Vagina (tissue), 2 donors: ENCODE results near the gene RBKS. TPM values are rescaled to one million over a fixed set of nuclear protein-coding genes. Genes with fewer than 3 reads are reported as not detected.

Experiments
- DNase-seq, 2 donors: peaks; one replicate each; pipeline ENCODE4 v3.0.0-alpha.2; 2017; ENCODE audit errors: extremely low spot score in 2 of 2
- H3K27ac ChIP-seq: fragments of 200-600 bp; sonication (generic); one replicate; pipeline ENCODE4 v1.5.1; 2019
- H3K27me3 ChIP-seq: fragments of 200-600 bp; sonication (generic); one replicate; pipeline ENCODE4 v1.5.1; 2019
- H3K36me3 ChIP-seq, 2 donors: fragments of 200-600 bp; sonication (generic); one replicate each; pipeline ENCODE4 v1.5.1; 2017 to 2019
- H3K4me1 ChIP-seq: fragments of 200-600 bp; sonication (generic); one replicate; pipeline ENCODE4 v1.5.1; 2019
- H3K4me3 ChIP-seq, 2 donors: fragments of 200-600 bp; sonication (generic); 1 replicate in 1 of 2; 2 replicates in 1 of 2; pipeline ENCODE4 v1.5.1; 2016 to 2019
- H3K9me3 ChIP-seq: fragments of 200-600 bp; sonication (generic); one replicate; pipeline ENCODE4 v1.5.1; 2019
- POLR2A ChIP-seq, 2 donors: fragments of 450-650 bp; IDR thresholded peaks; one replicate each; pipeline ENCODE4 v1.6.1; 2017; ENCODE audit warnings: antibody characterized with exemption in 2 of 2, mild to moderate bottlenecking in 2 of 2, moderate library complexity in 2 of 2
- POLR2AphosphoS5 ChIP-seq, 2 donors: sonication (generic); formaldehyde crosslinking; IDR thresholded peaks; one replicate each; pipeline ENCODE4 v1.9.0; 2017; ENCODE audit warnings: antibody characterized with exemption in 2 of 2, mild to moderate bottlenecking in 2 of 2, low read depth in 1 of 2; ENCODE audit not compliant: insufficient read depth in 1 of 2
- intact Hi-C: fragments of 100-400 bp; cut with DNase I; formaldehyde crosslinking; loops from one replicate; pipeline ENCODE4 v1.15.1; 2023
- total RNA-seq: library from RNA; depleted of rRNA; stranded (reverse); fragments of >200 nt; gene quantifications from one replicate; pipeline ENCODE4 v1.2.3, GENCODE V29; 2016
- TF ChIP-seq, protein P1 (sequence below), 3 experiments: fragments of 450-650 bp in 2 of 3; fragments of 200-600 bp in 1 of 3; sonication (generic) in 1 of 3; IDR thresholded peaks; one replicate each; pipeline ENCODE4 v1.5.1; 2017 to 2019; ENCODE audit warnings: antibody characterized with exemption in 3 of 3, mild to moderate bottlenecking in 2 of 3, moderate library complexity in 2 of 3

The RBKS gene
- total RNA-seq, 1 donor from 2014 or later = 2.2 TPM

DNA sequence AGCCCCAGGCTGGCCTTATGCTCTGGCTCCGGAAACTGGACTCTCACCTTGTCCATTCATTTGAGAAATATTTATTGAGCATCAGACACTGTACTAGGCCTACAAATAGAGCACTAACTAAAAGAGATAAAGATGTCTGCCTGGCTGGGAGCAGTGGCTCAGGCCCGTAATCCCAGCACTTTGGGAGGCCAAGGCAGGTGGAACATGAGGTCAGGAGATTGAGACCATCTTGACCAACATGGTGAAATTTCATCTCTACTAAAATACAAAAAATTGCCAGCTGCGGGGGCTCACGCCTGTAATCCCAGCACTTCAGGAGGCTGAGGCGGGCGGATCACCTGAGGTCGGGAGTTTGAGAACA lies 126.3 kb downstream of the RBKS start:
- Histone ChIP-seq H3K36me3 (no peaks in the 10 kb centered on the region), H3K27ac (no peak overlapping the region), H3K4me3 (no peak overlapping the region), H3K4me1 (no peaks in the 10 kb centered on the region), H3K9me3 (no peaks in the 10 kb centered on the region), H3K27me3 (no peaks in the 10 kb centered on the region)
- TF ChIP-seq POLR2A (IDR thresholded peaks at IDR 0.05) = no peak
- TF ChIP-seq, protein P1, sequence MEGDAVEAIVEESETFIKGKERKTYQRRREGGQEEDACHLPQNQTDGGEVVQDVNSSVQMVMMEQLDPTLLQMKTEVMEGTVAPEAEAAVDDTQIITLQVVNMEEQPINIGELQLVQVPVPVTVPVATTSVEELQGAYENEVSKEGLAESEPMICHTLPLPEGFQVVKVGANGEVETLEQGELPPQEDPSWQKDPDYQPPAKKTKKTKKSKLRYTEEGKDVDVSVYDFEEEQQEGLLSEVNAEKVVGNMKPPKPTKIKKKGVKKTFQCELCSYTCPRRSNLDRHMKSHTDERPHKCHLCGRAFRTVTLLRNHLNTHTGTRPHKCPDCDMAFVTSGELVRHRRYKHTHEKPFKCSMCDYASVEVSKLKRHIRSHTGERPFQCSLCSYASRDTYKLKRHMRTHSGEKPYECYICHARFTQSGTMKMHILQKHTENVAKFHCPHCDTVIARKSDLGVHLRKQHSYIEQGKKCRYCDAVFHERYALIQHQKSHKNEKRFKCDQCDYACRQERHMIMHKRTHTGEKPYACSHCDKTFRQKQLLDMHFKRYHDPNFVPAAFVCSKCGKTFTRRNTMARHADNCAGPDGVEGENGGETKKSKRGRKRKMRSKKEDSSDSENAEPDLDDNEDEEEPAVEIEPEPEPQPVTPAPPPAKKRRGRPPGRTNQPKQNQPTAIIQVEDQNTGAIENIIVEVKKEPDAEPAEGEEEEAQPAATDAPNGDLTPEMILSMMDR (IDR thresholded peaks at IDR 0.05) = no peak
- TF ChIP-seq POLR2AphosphoS5 (IDR thresholded peaks at IDR 0.05; ENCODE audit: insufficient read depth in 1 of 2, low read depth in 1 of 2) = no peak
- DNase-seq = no peak
- intact Hi-C loops = no loop called here

DNA sequence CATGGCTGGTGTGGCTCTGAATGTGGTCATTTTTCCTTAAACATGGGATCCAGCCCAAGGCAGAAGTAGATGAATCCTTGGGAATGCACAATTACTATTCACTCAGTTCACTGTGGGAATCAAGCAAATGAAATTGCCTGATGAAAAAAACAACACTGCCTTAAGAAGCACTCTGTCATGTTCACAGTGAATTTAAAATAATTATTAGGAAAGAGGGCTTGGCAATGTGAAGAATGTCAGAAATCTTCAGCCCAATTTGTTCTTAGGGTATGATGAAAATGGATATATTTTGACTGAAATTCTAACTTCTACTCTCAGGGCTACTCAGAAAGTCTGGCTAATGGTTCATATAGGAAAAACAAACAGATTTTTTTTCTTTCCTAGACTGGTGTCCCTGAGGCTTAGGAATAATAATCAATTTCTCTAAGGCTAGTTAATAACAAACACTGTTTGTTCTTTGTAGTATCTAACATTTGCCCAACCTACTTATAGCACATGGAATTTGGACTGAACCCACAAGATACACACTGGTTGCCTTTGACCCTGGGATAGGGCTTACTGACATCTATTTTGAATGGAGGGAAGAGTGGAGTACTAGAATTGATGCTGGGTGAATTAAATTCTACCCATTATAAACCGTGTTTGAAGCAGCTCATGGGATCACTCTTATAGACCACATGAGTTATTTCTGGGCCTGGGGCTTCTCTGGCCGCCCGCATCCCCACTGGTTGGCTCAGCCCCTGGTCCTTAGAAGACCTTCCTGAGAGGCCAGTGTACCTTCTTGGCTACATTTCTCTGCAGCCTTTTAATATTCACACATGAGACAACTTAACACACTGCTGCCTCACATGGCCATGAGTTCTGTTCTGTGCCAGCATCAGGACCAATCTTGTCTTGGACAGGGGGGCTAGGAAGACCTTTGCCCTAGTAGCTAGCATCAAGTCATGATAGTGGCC lies 127.0 kb downstream of the RBKS start:
- no peaks in the 10 kb centered on the region for H3K9me3 ChIP-seq
- no peak for DNase-seq
- no peak overlapping the region for H3K27ac ChIP-seq
- no peaks in the 10 kb centered on the region for H3K27me3 ChIP-seq
- H3K4me3 ChIP-seq = no peak overlapping the region
- H3K36me3 ChIP-seq = no peaks in the 10 kb centered on the region
- H3K4me1 ChIP-seq = no peaks in the 10 kb centered on the region
- TF ChIP-seq POLR2A (IDR thresholded peaks at IDR 0.05) (no peak), POLR2AphosphoS5 (IDR thresholded peaks at IDR 0.05; ENCODE audit: insufficient read depth in 1 of 2, low read depth in 1 of 2) (no peak)
- TF ChIP-seq, protein P1 (IDR thresholded peaks at IDR 0.05) = no peak
- intact Hi-C loops = no loop called here

DNA sequence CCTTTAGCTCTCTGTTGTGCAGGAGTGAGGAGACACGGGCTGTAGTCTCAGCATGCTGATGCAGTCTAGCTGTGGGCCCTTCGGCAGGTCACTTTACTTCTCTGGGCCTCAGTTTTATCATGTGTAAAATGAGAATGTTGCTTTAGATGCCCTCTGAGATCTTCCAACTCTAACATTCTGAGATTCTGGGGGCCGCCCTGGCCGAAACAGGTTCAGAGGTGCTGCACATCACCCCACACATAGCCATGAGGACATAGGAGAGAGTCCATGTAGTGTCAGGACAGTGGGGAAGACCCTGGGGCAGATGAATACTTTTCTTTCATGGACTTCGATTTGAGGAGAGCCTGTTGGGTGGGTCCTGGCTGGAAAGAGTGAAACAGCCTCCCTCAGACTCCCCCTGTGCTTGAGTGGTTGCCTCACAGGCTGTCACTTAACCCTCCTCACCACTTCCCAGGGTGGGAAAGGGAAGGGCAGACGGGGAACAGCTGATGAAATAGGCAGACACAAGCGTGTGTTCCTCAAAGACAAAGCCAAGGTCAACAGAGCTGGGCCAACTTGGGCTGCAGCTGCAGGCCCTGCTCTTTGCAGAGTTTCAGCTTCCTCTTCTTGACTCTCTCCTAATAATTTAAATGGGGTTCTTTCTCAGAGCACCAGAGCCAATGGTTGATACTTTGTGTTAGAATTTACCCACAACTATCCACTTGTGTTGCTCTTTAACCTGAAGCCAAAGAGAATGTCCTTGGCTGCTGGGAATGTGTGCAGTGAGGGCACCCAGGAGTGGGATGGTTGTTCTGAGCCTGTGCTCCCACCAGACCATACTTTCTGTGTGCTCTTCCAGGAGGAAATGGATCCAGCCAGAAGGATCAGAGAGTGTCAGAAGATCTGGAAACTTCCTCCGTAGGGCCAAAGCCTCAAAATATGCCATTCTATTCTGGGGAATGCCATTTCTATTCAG lies 133.4 kb downstream of the RBKS start:
- no peak for TF ChIP-seq POLR2AphosphoS5 (IDR thresholded peaks at IDR 0.05; ENCODE audit: insufficient read depth in 1 of 2, low read depth in 1 of 2)
- no peak for TF ChIP-seq POLR2A (IDR thresholded peaks at IDR 0.05)
- TF ChIP-seq, protein P1 (IDR thresholded peaks at IDR 0.05) = no peak
- Histone ChIP-seq H3K36me3 (no peaks in the 10 kb centered on the region), H3K27me3 (no peaks in the 10 kb centered on the region), H3K4me3 (no peak overlapping the region), H3K9me3 (no peaks in the 10 kb centered on the region), H3K4me1 (no peaks in the 10 kb centered on the region), H3K27ac (no peak overlapping the region)
- intact Hi-C loops = no loop called here
- DNase-seq = no peak

DNA sequence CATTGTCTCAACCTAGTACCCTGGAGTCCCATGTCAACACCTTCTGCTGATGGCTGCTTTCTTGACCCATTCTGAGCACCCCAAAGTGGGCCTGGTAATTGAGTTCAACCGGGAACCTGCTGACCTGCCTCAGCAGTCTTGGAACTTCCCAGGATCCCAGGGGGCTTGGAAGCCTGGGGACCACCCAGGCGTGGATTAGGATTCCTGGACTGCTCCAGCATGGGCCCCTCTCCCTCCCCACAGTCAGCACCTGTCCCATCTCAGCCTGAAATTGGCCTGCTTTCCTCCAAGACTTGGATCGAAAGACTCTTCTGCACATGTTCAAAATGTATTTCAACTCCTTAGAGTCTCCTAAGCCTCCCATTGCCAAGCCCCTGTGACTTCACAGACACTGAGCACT lies 134.1 kb downstream of the RBKS start:
- H3K9me3 ChIP-seq = no peaks in the 10 kb centered on the region
- no peak for TF ChIP-seq POLR2A (IDR thresholded peaks at IDR 0.05)
- no peak for TF ChIP-seq POLR2AphosphoS5 (IDR thresholded peaks at IDR 0.05; ENCODE audit: insufficient read depth in 1 of 2, low read depth in 1 of 2)
- TF ChIP-seq, protein P1 (IDR thresholded peaks at IDR 0.05) = no peak
- H3K27ac ChIP-seq = no peak overlapping the region
- no peaks in the 10 kb centered on the region for H3K4me1 ChIP-seq
- DNase-seq = no peak
- intact Hi-C loops = no loop called here
- no peaks in the 10 kb centered on the region for H3K36me3 ChIP-seq
- no peak overlapping the region for H3K4me3 ChIP-seq
- no peaks in the 10 kb centered on the region for H3K27me3 ChIP-seq
